Thyroid gland (tissue), 4 donors: ENCODE results near the gene TOX3. TPM values are rescaled to one million over a fixed set of nuclear protein-coding genes. Genes with fewer than 3 reads are reported as not detected.

ENCODE experiments used
- DNase-seq, 2 donors: peaks; one replicate each; pipeline ENCODE4 v3.0.0-alpha.2; 2019
- H3K27ac ChIP-seq, 3 donors: fragments of 200-600 bp; sonication (generic); 1 replicate in 2 of 3; 2 replicates in 1 of 3; pipeline ENCODE4 v1.5.1; 2016 to 2019; ENCODE audit warnings: mild to moderate bottlenecking in 1 of 3, moderate library complexity in 1 of 3
- H3K27me3 ChIP-seq: fragments of 200-600 bp; sonication (generic); one replicate; pipeline ENCODE4 v1.5.1; 2019
- H3K36me3 ChIP-seq, 2 donors: fragments of 200-600 bp; sonication (generic); one replicate each; pipeline ENCODE4 v1.5.1; 2016 to 2019
- H3K4me1 ChIP-seq, 2 donors: fragments of 200-600 bp; sonication (generic); one replicate each; pipeline ENCODE4 v1.5.1; 2017 to 2019
- H3K4me3 ChIP-seq, 3 donors: fragments of 200-600 bp; sonication (generic); replicated peaks in 1 of 3; 1 replicate in 2 of 3; 2 replicates in 1 of 3; pipeline ENCODE4 v1.5.1; 2016; ENCODE audit warnings: mild to moderate bottlenecking in 1 of 3
- H3K9me3 ChIP-seq: fragments of 200-600 bp; sonication (generic); one replicate; pipeline ENCODE4 v1.5.1; 2017
- POLR2A ChIP-seq, 2 donors: fragments of 450-650 bp; IDR thresholded peaks; one replicate each; pipeline ENCODE4 v1.6.1; 2017; ENCODE audit warnings: antibody characterized with exemption in 2 of 2, mild to moderate bottlenecking in 2 of 2, moderate library complexity in 1 of 2
- WGBS, 2 donors: methylation state at CpG; one replicate each; pipeline ENCODE4 v1.1.5; 2017; 5-methylcytosine and 5-hydroxymethylcytosine counted together
- intact Hi-C: fragments of 100-400 bp; cut with DNase I; formaldehyde crosslinking; loops from one replicate; pipeline ENCODE4 v1.15.1; 2023
- total RNA-seq, 4 donors: library from RNA; depleted of rRNA; stranded (reverse); fragments of >200 nt; gene quantifications; one replicate each; pipeline ENCODE4 v1.2.3, GENCODE V29; 2016
- TF ChIP-seq, protein P1 (sequence below), 6 experiments: fragments of 200-600 bp in 3 of 6; fragments of 450-650 bp in 3 of 6; sonication (generic) in 3 of 6; IDR thresholded peaks; one replicate each; pipeline ENCODE4 v1.5.1; 2016 to 2019; ENCODE audit warnings: antibody characterized with exemption in 6 of 6, mild to moderate bottlenecking in 2 of 6, inconsistent platforms in 1 of 6, moderate library complexity in 1 of 6

TOX3 gene
- total RNA-seq, 4 donors from 2014 or later: not detected

DNA sequence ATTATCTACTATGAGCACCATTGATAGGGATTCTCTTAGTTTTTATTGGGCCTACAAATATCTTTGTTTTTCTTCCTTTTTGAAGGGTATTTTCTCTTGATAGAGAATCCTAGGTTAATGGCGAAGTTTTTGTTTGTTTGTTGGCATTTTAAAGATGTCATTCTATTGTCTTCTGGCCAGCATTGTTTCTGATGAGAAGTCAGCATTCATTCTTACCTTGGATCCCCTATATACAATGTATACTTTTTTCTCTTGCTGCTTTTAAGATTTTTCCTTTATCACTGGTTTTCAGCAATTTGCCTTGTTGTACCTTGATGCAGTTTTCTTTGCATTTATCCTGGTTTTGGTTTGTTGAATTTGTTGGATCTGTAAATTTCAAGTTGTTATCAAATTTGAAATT, 130.1 kb downstream of the TOX3 start:
- Histone ChIP-seq H3K4me1 (no peaks in the 10 kb centered on the region), H3K9me3 (no peaks in the 10 kb centered on the region), H3K27ac (no peak overlapping the region), H3K27me3 (no peaks in the 10 kb centered on the region), H3K36me3 (no peaks in the 10 kb centered on the region), H3K4me3 (no peak overlapping the region)
- DNase-seq: no peak
- 43 to 88% methylated on average over 1 of the region's 1 CpG for WGBS, 2 donors
- TF ChIP-seq POLR2A (IDR thresholded peaks at IDR 0.05): no peak
- TF ChIP-seq, protein P1, sequence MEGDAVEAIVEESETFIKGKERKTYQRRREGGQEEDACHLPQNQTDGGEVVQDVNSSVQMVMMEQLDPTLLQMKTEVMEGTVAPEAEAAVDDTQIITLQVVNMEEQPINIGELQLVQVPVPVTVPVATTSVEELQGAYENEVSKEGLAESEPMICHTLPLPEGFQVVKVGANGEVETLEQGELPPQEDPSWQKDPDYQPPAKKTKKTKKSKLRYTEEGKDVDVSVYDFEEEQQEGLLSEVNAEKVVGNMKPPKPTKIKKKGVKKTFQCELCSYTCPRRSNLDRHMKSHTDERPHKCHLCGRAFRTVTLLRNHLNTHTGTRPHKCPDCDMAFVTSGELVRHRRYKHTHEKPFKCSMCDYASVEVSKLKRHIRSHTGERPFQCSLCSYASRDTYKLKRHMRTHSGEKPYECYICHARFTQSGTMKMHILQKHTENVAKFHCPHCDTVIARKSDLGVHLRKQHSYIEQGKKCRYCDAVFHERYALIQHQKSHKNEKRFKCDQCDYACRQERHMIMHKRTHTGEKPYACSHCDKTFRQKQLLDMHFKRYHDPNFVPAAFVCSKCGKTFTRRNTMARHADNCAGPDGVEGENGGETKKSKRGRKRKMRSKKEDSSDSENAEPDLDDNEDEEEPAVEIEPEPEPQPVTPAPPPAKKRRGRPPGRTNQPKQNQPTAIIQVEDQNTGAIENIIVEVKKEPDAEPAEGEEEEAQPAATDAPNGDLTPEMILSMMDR (IDR thresholded peaks at IDR 0.05): no peak
- intact Hi-C loops: no loop called here

DNA sequence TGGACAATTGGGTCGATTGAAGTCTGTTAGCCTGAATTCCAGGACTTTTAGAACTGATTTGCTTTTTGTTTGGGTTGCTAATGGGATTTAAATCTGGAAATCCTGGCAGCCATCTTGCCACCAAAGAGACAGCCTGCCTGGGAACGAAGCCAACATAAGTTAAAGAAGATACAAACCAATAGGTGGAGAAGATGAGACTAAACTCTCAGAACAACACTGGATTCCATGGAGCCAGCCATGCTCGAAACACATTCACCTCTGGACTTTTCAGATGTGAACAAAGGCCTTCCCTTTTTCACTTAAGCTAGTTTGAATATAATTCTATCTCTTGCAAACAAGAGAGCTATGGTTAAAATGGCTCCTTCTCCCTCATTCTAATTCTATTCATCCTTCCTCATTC, 135.9 kb downstream of the TOX3 start:
- 70 to 71% methylated on average over 3 of the region's 3 CpGs for WGBS, 2 donors
- no peak overlapping the region for H3K4me3 ChIP-seq
- no peaks in the 10 kb centered on the region for H3K36me3 ChIP-seq
- TF ChIP-seq, protein P1 (IDR thresholded peaks at IDR 0.05): no peak
- TF ChIP-seq POLR2A (IDR thresholded peaks at IDR 0.05): no peak
- H3K27me3 ChIP-seq: no peaks in the 10 kb centered on the region
- intact Hi-C loops: no loop called here
- H3K4me1 ChIP-seq: no peaks in the 10 kb centered on the region
- no peaks in the 10 kb centered on the region for H3K9me3 ChIP-seq
- no peak for DNase-seq
- H3K27ac ChIP-seq: no peak overlapping the region

DNA sequence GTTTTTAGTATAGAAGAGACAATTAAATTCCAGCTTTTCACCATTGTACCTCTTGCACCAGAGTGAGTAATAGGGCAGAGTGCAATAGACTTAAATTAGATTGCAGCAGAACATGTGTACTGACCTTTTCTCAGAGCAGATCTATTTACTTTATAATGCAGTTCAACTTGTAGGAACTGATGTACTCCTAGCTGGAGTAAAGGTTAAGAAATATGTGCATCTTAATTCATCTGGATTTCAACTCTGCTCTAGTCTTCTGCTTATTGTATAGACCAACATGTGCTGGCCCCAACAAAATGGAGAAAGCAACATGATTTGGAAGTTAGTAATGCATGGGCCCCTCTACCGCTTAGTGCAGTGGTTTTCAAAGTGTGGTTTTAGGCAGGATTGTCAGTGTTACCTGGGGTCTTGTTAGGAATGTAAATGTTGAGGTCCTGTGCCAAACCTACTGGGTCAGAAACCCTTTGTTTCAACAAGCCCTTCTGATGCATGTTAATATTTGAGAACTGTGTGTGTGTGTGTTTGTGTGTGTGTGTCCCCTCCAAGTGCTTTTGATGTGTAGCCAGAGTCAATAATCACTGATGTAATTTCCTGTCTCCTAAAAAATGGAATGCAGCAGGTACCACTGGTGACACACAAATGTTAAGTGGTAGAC, 138.6 kb downstream of the TOX3 start:
- Histone ChIP-seq H3K9me3 (no peaks in the 10 kb centered on the region), H3K4me1 (no peaks in the 10 kb centered on the region), H3K27me3 (no peaks in the 10 kb centered on the region), H3K36me3 (no peaks in the 10 kb centered on the region), H3K4me3 (no peak overlapping the region), H3K27ac (no peak overlapping the region)
- intact Hi-C loops: no loop called here
- no peak for DNase-seq
- 83 to 86% methylated on average over 1 of the region's 1 CpG for WGBS, 2 donors
- TF ChIP-seq, protein P1 (IDR thresholded peaks at IDR 0.05): no peak
- TF ChIP-seq POLR2A (IDR thresholded peaks at IDR 0.05): no peak

DNA sequence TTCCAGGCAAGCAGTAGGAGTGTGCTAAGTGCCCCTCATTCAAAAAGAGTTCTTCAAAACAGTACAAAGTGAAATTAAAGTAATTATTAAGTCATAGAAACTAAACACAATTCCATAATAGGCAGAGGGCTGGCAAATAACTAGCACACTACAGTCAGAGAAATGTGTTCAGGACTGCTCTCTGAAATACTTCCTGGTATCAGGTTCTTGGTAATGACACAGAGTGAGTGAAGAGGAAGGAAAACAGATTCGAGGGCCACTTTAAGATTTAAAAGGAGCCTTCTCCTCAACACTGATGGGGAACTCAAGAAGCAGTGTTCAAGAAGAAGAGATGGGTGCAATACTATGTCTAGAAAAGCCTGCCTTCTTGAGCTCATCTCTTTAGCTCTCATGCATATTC, 139.2 kb downstream of the TOX3 start:
- intact Hi-C loops: no loop called here
- DNase-seq: no peak
- Histone ChIP-seq H3K4me3 (no peak overlapping the region), H3K9me3 (no peaks in the 10 kb centered on the region), H3K36me3 (no peaks in the 10 kb centered on the region), H3K27me3 (no peaks in the 10 kb centered on the region), H3K27ac (no peak overlapping the region), H3K4me1 (no peaks in the 10 kb centered on the region)
- TF ChIP-seq, protein P1 (IDR thresholded peaks at IDR 0.05): no peak
- no peak for TF ChIP-seq POLR2A (IDR thresholded peaks at IDR 0.05)
- WGBS, 2 donors: 12 to 18% methylated on average over 1 of the region's 1 CpG

DNA sequence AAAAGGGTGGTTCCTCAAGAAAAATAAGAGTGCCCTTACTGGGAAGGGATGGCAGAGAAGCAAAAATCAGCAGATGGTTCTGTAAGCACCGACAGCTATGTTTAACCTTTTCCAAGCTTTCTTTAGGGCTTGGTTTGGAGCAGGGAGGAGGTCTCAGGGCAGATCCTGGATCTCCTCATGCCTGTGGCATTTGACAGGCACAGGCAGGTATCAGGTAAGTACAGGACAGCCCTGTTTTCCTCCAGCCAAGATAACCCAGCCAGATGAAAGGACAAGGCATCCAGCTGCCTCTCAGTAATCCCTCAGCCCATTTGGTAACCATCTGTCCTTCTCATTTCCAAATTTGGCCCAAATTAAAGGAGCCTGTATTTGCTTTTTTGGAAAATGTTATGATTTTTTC, 141.5 kb downstream of the TOX3 start:
- intact Hi-C loops: no loop called here
- Histone ChIP-seq H3K4me1 (no peaks in the 10 kb centered on the region), H3K9me3 (no peaks in the 10 kb centered on the region), H3K36me3 (no peaks in the 10 kb centered on the region), H3K27me3 (no peaks in the 10 kb centered on the region), H3K27ac (no peak overlapping the region), H3K4me3 (no peak overlapping the region)
- no peak for DNase-seq
- TF ChIP-seq POLR2A (IDR thresholded peaks at IDR 0.05): no peak
- TF ChIP-seq, protein P1 (IDR thresholded peaks at IDR 0.05): no peak
- 83 to 86% methylated on average over 1 of the region's 1 CpG for WGBS, 2 donors
